ENCODE data around the gene MRPL22. TPM values are rescaled to one million over a fixed set of nuclear protein-coding genes. Genes with fewer than 3 reads are reported as not detected.

The MRPL22 gene
- total RNA-seq, 1 experiment from 2014 or later = 77.2 TPM

DNA sequence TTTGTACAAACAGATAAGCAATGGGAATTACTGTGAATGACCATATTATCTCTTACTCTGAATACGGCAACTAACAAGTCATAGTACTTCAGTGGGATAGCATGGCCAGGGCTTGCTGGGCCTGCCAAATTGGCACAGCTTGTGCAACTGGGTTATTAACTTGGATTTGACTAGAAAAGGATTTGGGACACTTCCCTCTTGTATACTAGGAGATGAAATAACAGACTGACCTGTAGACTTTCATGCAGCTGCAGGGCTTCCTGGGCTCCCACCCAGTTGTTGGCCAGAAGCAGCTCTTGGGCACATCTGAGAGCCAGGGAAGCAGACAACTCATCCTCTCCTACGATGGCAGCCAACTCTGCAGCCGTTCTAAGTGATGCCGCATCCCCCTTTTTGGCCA, 42.7 kb upstream of the MRPL22 start:
- no peaks in the 10 kb centered on the region for H3K9me3 Mint-ChIP-seq
- no peaks in the 10 kb centered on the region for H3K27me3 ChIP-seq (ENCODE audit: insufficient read depth, low read length)
- H3K4me1 Mint-ChIP-seq = no peaks in the 10 kb centered on the region
- H3K4ac ChIP-seq (ENCODE audit: low read depth, low read length) = no peak overlapping the region
- no peak overlapping the region for H3K27ac Mint-ChIP-seq
- no peak overlapping the region for H2BK15ac ChIP-seq (ENCODE audit: low read depth, low read length)
- H4K5ac ChIP-seq (ENCODE audit: insufficient read length, low read depth, low read length) = no peak overlapping the region
- no peaks in the 10 kb centered on the region for H3K27me3 Mint-ChIP-seq (ENCODE audit: low read depth)
- H3K36me3 Mint-ChIP-seq (ENCODE audit: insufficient read depth in 1 of 3, low read depth in 3 of 3) = peaks cover 48 to 93% (median 80%) of the 10 kb centered on the region in 3 experiments; a peak in 6 of 7 replicates
- H4K20me1 ChIP-seq (ENCODE audit: control insufficient read depth, insufficient read depth, insufficient read length) = no peaks in the 10 kb centered on the region
- no peak overlapping the region for H3T11ph ChIP-seq (ENCODE audit: low read length)
- no peak overlapping the region for H3K56ac ChIP-seq (ENCODE audit: insufficient read length, low read depth, low read length)
- H2AFZ ChIP-seq (ENCODE audit: low read length) = no peak overlapping the region
- H3K4me3 Mint-ChIP-seq = no peak overlapping the region
- H3K23me2 ChIP-seq (ENCODE audit: insufficient read length, low read depth, low read length, poor library complexity, severe bottlenecking) = no peaks in the 10 kb centered on the region
- no peak overlapping the region for H2AK5ac ChIP-seq (ENCODE audit: insufficient read length, low read length)
- no peak overlapping the region for H2BK120ac ChIP-seq (ENCODE audit: low read depth, low read length, poor library complexity, severe bottlenecking)
- TF ChIP-seq CTCF (conservative IDR thresholded peaks at IDR 0.05) = no peak
- H3K18ac ChIP-seq (ENCODE audit: insufficient read length, low read depth, low read length) = no peak overlapping the region
- WGBS (ENCODE audit: extremely low coverage, insufficient read length, low lambda C conversion rate) = no CpG with 5 or more reads among the region's 4 CpGs
- no peak overlapping the region for H2BK5ac ChIP-seq (ENCODE audit: insufficient read length, low read length)
- H4K8ac ChIP-seq (replicated peaks; ENCODE audit: insufficient read length, low read depth, low read length) = no peak overlapping the region
- no peak overlapping the region for H4K91ac ChIP-seq (ENCODE audit: insufficient read length, low read depth, low read length)
- no peak for DNase-seq
- no peak overlapping the region for H2BK20ac ChIP-seq (ENCODE audit: low read depth, low read length, poor library complexity, severe bottlenecking)
- no peaks in the 10 kb centered on the region for H3K79me1 ChIP-seq (ENCODE audit: insufficient read depth, low read depth, low read length, poor library complexity, severe bottlenecking)
- H3K27ac ChIP-seq (ENCODE audit: insufficient read length, low read depth, low read length) = no peak overlapping the region
- no peak overlapping the region for H3K23ac ChIP-seq (ENCODE audit: insufficient read length, low read depth, low read length)
- H3K9ac ChIP-seq (ENCODE audit: extremely low read depth, insufficient read length, low read length) = no peak overlapping the region
- H3K79me2 ChIP-seq (ENCODE audit: insufficient read depth, low read length) = no peaks in the 10 kb centered on the region
- no peak overlapping the region for H3K4me2 ChIP-seq (ENCODE audit: insufficient read depth, insufficient read length, low read length)
- no peak overlapping the region for H3K14ac ChIP-seq (ENCODE audit: insufficient read depth, low read length)
- no peaks in the 10 kb centered on the region for H3K9me3 ChIP-seq (ENCODE audit: control insufficient read depth, low read depth, low read length)
- H3K4me1 ChIP-seq (ENCODE audit: insufficient read depth, low read length) = no peaks in the 10 kb centered on the region
- H2BK12ac ChIP-seq (ENCODE audit: insufficient read length, low read depth, low read length) = no peak overlapping the region
